HEK293 (cell line): ENCODE data around the gene MTMR12.

Experiments used
- CTCF ChIA-PET: fragments of 350-600 bp; formaldehyde crosslinking; extraction: SDS; loops from one replicate; lab custom pipeline; 2021; ENCODE audit warnings: antibody characterized with exemption; lab: Yijun Ruan, JAX
- POLR2A ChIA-PET: fragments of 300-600 bp; formaldehyde crosslinking; extraction: SDS; loops from one replicate; lab custom pipeline; 2020; ENCODE audit warnings: antibody characterized with exemption, inconsistent platforms; lab: Yijun Ruan, JAX
- H3K27ac ChIP-seq: fragments of 200-500 bp; sonication (Bioruptor generic); 2 replicates; pipeline ENCODE4 v1.5.1; 2014; ENCODE audit warnings: low read depth, low read length, control low read depth, inconsistent platforms; ENCODE audit errors: extremely low read depth
- H3K36me3 ChIP-seq, 2 experiments: fragments of 200-500 bp in 1 of 2; sonication (Bioruptor generic) in 1 of 2; 1 replicate in 1 of 2; 2 replicates in 1 of 2; pipeline ENCODE4 v1.5.1; 2014 to 2017; ENCODE audit warnings: inconsistent platforms in 2 of 2, low read length in 2 of 2; ENCODE audit not compliant: control insufficient read depth in 2 of 2, insufficient read depth in 1 of 2
- H3K4me1 ChIP-seq: fragments of 200-500 bp; sonication (Bioruptor generic); 2 replicates; pipeline ENCODE4 v1.5.1; 2014; ENCODE audit warnings: mild to moderate bottlenecking, low read length, inconsistent platforms; ENCODE audit not compliant: control insufficient read depth, insufficient read depth
- H3K4me3 ChIP-seq: 2 replicates; pipeline ENCODE4 v1.5.1; 2011; ENCODE audit warnings: low read depth, mild to moderate bottlenecking, control low read depth, low read length, moderate library complexity
- H3K9me3 ChIP-seq: fragments of 200-500 bp; sonication (Bioruptor generic); 2 replicates; pipeline ENCODE4 v1.5.1; 2014; ENCODE audit warnings: low read depth, low read length, inconsistent platforms; ENCODE audit not compliant: control insufficient read depth, insufficient read depth
- BCL6B ChIP-seq: fragments of 450-650 bp; formaldehyde crosslinking; IDR thresholded peaks from 2 replicates; pipeline ENCODE4 v1.5.1; 2017; ENCODE audit warnings: missing biosample characterization, missing genetic modification characterization
- KLF17 ChIP-seq: fragments of 450-650 bp; formaldehyde crosslinking; IDR thresholded peaks from 2 replicates; pipeline ENCODE4 v1.5.1; 2016; ENCODE audit warnings: missing biosample characterization, missing genetic modification characterization
- KLF8 ChIP-seq: fragments of 450-650 bp; formaldehyde crosslinking; IDR thresholded peaks from 2 replicates; pipeline ENCODE4 v1.5.1; 2016; ENCODE audit warnings: missing biosample characterization, missing genetic modification characterization
- PRDM6 ChIP-seq: fragments of 450-650 bp; formaldehyde crosslinking; IDR thresholded peaks from 2 replicates; pipeline ENCODE4 v1.5.1; 2017; ENCODE audit warnings: missing biosample characterization, missing genetic modification characterization
- RBAK ChIP-seq: fragments of 450-650 bp; formaldehyde crosslinking; IDR thresholded peaks from 2 replicates; pipeline ENCODE4 v1.5.1; 2016; ENCODE audit warnings: missing biosample characterization, missing genetic modification characterization
- REST ChIP-seq: fragments of 450-650 bp; formaldehyde crosslinking; IDR thresholded peaks from 2 replicates; pipeline ENCODE4 v1.5.1; 2016; ENCODE audit warnings: missing biosample characterization, missing genetic modification characterization
- TCF7L2 ChIP-seq: IDR thresholded peaks from 2 replicates; pipeline ENCODE4 v1.6.1; 2011; ENCODE audit warnings: low read depth, mild to moderate bottlenecking, inconsistent platforms, low read length, moderate library complexity, borderline replicate concordance
- ZBTB20 ChIP-seq: fragments of 450-650 bp; formaldehyde crosslinking; IDR thresholded peaks from 2 replicates; pipeline ENCODE4 v1.5.1; 2016; ENCODE audit warnings: missing biosample characterization, missing genetic modification characterization
- ZIC2 ChIP-seq: fragments of 450-650 bp; formaldehyde crosslinking; IDR thresholded peaks from 2 replicates; pipeline ENCODE4 v1.5.1; 2016; ENCODE audit warnings: missing biosample characterization, missing genetic modification characterization
- ZNF121 ChIP-seq: fragments of 450-650 bp; formaldehyde crosslinking; IDR thresholded peaks from 2 replicates; pipeline ENCODE4 v1.5.1; 2016; ENCODE audit warnings: missing biosample characterization, missing genetic modification characterization
- ZNF140 ChIP-seq: fragments of 450-650 bp; formaldehyde crosslinking; IDR thresholded peaks from 2 replicates; pipeline ENCODE4 v1.5.1; 2016; ENCODE audit warnings: missing biosample characterization, missing genetic modification characterization
- ZNF169 ChIP-seq: fragments of 450-650 bp; formaldehyde crosslinking; IDR thresholded peaks from 2 replicates; pipeline ENCODE4 v1.5.1; 2016; ENCODE audit warnings: missing biosample characterization, missing genetic modification characterization
- ZNF18 ChIP-seq: fragments of 450-650 bp; formaldehyde crosslinking; IDR thresholded peaks from 2 replicates; pipeline ENCODE4 v1.5.1; 2016; ENCODE audit warnings: missing biosample characterization, missing genetic modification characterization
- ZNF274 ChIP-seq, 2 experiments: fragments of 200-500 bp in 1 of 2; fragments of 450-650 bp in 1 of 2; sonication (Bioruptor generic) in 1 of 2; formaldehyde crosslinking in 1 of 2; IDR thresholded peaks; 2 replicates each; pipeline versions ENCODE4 v1.5.1 to v1.6.1; 2014 to 2016; ENCODE audit warnings: borderline replicate concordance in 1 of 2, inconsistent platforms in 1 of 2, low read length in 1 of 2, missing biosample characterization in 1 of 2, missing genetic modification characterization in 1 of 2
- ZNF354C ChIP-seq: fragments of 450-650 bp; formaldehyde crosslinking; IDR thresholded peaks from 2 replicates; pipeline ENCODE4 v1.5.1; 2016; ENCODE audit warnings: missing biosample characterization, missing genetic modification characterization, low read depth, borderline replicate concordance
- ZNF37A ChIP-seq: fragments of 450-650 bp; IDR thresholded peaks from 2 replicates; pipeline ENCODE4 v1.5.1; 2018; ENCODE audit warnings: missing biosample characterization, missing genetic modification characterization
- ZNF423 ChIP-seq: fragments of 450-650 bp; formaldehyde crosslinking; IDR thresholded peaks from 2 replicates; pipeline ENCODE4 v1.5.1; 2016; ENCODE audit warnings: missing biosample characterization, missing genetic modification characterization
- ZNF426 ChIP-seq: fragments of 450-650 bp; formaldehyde crosslinking; IDR thresholded peaks from 2 replicates; pipeline ENCODE4 v1.5.1; 2017; ENCODE audit warnings: missing biosample characterization, missing genetic modification characterization, mild to moderate bottlenecking, inconsistent platforms, moderate library complexity
- ZNF514 ChIP-seq: fragments of 450-650 bp; formaldehyde crosslinking; IDR thresholded peaks from 2 replicates; pipeline ENCODE4 v1.5.1; 2016; ENCODE audit warnings: missing biosample characterization, missing genetic modification characterization
- ZNF548 ChIP-seq: fragments of 450-650 bp; formaldehyde crosslinking; IDR thresholded peaks from 2 replicates; pipeline ENCODE4 v1.5.1; 2016; ENCODE audit warnings: missing biosample characterization, missing genetic modification characterization
- ZNF610 ChIP-seq: fragments of 450-650 bp; formaldehyde crosslinking; IDR thresholded peaks from 2 replicates; pipeline ENCODE4 v1.5.1; 2016; ENCODE audit warnings: missing biosample characterization, missing genetic modification characterization, borderline replicate concordance
- ZNF768 ChIP-seq: fragments of 450-650 bp; formaldehyde crosslinking; IDR thresholded peaks from 2 replicates; pipeline ENCODE4 v1.5.1; 2018; ENCODE audit warnings: missing biosample characterization, mild to moderate bottlenecking, missing genetic modification characterization
- ZNF776 ChIP-seq: fragments of 450-650 bp; formaldehyde crosslinking; IDR thresholded peaks from 2 replicates; pipeline ENCODE4 v1.5.0; 2017; ENCODE audit warnings: missing biosample characterization, missing genetic modification characterization, borderline replicate concordance

The MTMR12 gene

GRCh38 chr5:32195265-32195664, 117.5 kb downstream of the MTMR12 start:
- TF ChIP-seq ZNF18 (tag by site-specific recombination) = peak; percentile 76; the same call in 1 of the 2 replicates
- TF ChIP-seq ZNF169 = no peak
- TF ChIP-seq KLF8 (tag by site-specific recombination) = no peak
- TF ChIP-seq, all 188 proteins: peak for 1
- no peak overlapping the region for H3K4me3 ChIP-seq
- CTCF ChIA-PET = no interaction called here
- no peaks in the 10 kb centered on the region; a peak in 1 of 3 replicates for H3K36me3 ChIP-seq
- H3K4me1 ChIP-seq = peaks cover 11% of the 10 kb centered on the region
- POLR2A ChIA-PET = no interaction called here
- no peak overlapping the region for H3K27ac ChIP-seq
- no peaks in the 10 kb centered on the region for H3K9me3 ChIP-seq

- H3K4me1 ChIP-seq = peaks cover 11% of the 10 kb centered on the region
- no peaks in the 10 kb centered on the region; a peak in 1 of 3 replicates for H3K36me3 ChIP-seq
- CTCF ChIA-PET = interaction anchor here (0.6 to 1.2 kb wide), 2 partner anchors 33 to 96 kb away, joined by 3 to 4 read pairs; no protein-coding TSS in a partner anchor
- H3K27ac ChIP-seq = peak overlapping the region; percentile 42
- H3K9me3 ChIP-seq = no peaks in the 10 kb centered on the region
- peak overlapping the region; percentile 6; the same call in 1 of the 2 replicates for H3K4me3 ChIP-seq
- POLR2A ChIA-PET = interaction anchor here (0.6 to 1.5 kb wide), 3 partner anchors 19 to 91 kb away, joined by 4 to 13 read pairs (median 6); partner anchors contain the start of gene GOLPH3
- no peak for TF ChIP-seq RBAK (tag by site-specific recombination)
- peak; percentile 84 for TF ChIP-seq ZIC2 (tag by site-specific recombination)
- TF ChIP-seq ZNF37A (tag by site-specific recombination) = no peak
- no peak for TF ChIP-seq ZNF768 (tag by site-specific recombination)
- TF ChIP-seq ZNF514 (tag by site-specific recombination) = no peak
- TF ChIP-seq ZNF426 (tag by site-specific recombination) = no peak
- no peak for TF ChIP-seq ZNF140 (tag by site-specific recombination)
- TF ChIP-seq ZBTB20 (tag by site-specific recombination) = no peak
- no peak for TF ChIP-seq ZNF354C (tag by site-specific recombination)
- no peak for TF ChIP-seq ZNF121 (tag by site-specific recombination)
- TF ChIP-seq ZNF610 (tag by site-specific recombination) = peak; percentile 96
- TF ChIP-seq TCF7L2 = no peak
- peak; percentile 61; the same call in 1 of the 2 replicates for TF ChIP-seq BCL6B (tag by site-specific recombination)
- TF ChIP-seq ZNF423 (tag by site-specific recombination) = peak; percentile 61; the same call in 1 of the 2 replicates
- no peak for TF ChIP-seq KLF17 (tag by site-specific recombination)
- TF ChIP-seq ZNF776 = no peak
- no peak for TF ChIP-seq REST (tag by site-specific recombination)
- 0 out of 2 replicates have a peak, but pooled peaks have one; percentile 37 for TF ChIP-seq KLF8 (tag by site-specific recombination)
- peak; percentile 87 for TF ChIP-seq ZNF18 (tag by site-specific recombination)
- peak; percentile 98 for TF ChIP-seq PRDM6 (tag by site-specific recombination)
- TF ChIP-seq ZNF274 (IDR thresholded peaks at IDR 0.05; ENCODE audit: low read length) = no peak
- TF ChIP-seq ZNF274 (tag by site-specific recombination; IDR thresholded peaks at IDR 0.05; ENCODE audit: borderline replicate concordance) = no peak
- TF ChIP-seq ZNF548 = no peak
Observed at GRCh38 chr5:32193591-32193990, 119.1 kb downstream of the MTMR12 start.
